Smooth muscle cell (in vitro differentiated cells): ENCODE results near the gene DVL1. TPM values are rescaled to one million over a fixed set of nuclear protein-coding genes. Genes with fewer than 3 reads are reported as not detected.

Source experiments
- DNase-seq: peaks from one replicate; lab custom pipeline; 2025; ENCODE audit not compliant: unreplicated experiment; lab: John Stamatoyannopoulos, UW
- H2AFZ ChIP-seq: fragments of 200-600 bp; sonication (generic); 2 replicates; pipeline ENCODE4 v1.6.0; 2016; ENCODE audit warnings: antibody characterized with exemption, low read depth, mild to moderate bottlenecking
- H3F3A ChIP-seq: fragments of 200-600 bp; sonication (generic); 2 replicates; pipeline ENCODE4 v1.6.0; 2017; ENCODE audit warnings: antibody characterized with exemption, low read depth
- H3K27ac ChIP-seq: fragments of 200-600 bp; sonication (generic); 2 replicates; pipeline ENCODE4 v1.5.1; 2016; ENCODE audit warnings: low read depth, mild to moderate bottlenecking
- H3K27me3 ChIP-seq: fragments of 200-600 bp; sonication (generic); 2 replicates; pipeline ENCODE4 v1.6.1; 2016; ENCODE audit warnings: low read depth, mild to moderate bottlenecking
- H3K36me3 ChIP-seq: fragments of 200-600 bp; sonication (generic); 2 replicates; pipeline ENCODE4 v1.5.1; 2016; ENCODE audit warnings: low read depth
- H3K4me1 ChIP-seq: fragments of 200-600 bp; sonication (generic); 2 replicates; pipeline ENCODE4 v1.5.1; 2016; ENCODE audit warnings: low read depth
- H3K4me2 ChIP-seq: fragments of 200-600 bp; sonication (generic); 2 replicates; pipeline ENCODE4 v1.6.0; 2016; ENCODE audit warnings: mild to moderate bottlenecking
- H3K4me3 ChIP-seq: fragments of 200-600 bp; sonication (generic); 2 replicates; pipeline ENCODE4 v1.5.1; 2016; ENCODE audit warnings: mild to moderate bottlenecking
- H3K79me2 ChIP-seq: fragments of 200-600 bp; sonication (generic); 2 replicates; pipeline ENCODE4 v1.6.0; 2016; ENCODE audit warnings: low read depth, mild to moderate bottlenecking
- H3K9ac ChIP-seq: fragments of 200-600 bp; sonication (generic); 2 replicates; pipeline ENCODE4 v1.6.0; 2016; ENCODE audit warnings: low read depth
- H3K9me3 ChIP-seq: fragments of 200-600 bp; sonication (generic); replicated peaks from 2 replicates; pipeline ENCODE4 v1.5.1; 2016; ENCODE audit warnings: low read depth
- H4K20me1 ChIP-seq: fragments of 200-600 bp; sonication (generic); 2 replicates; pipeline ENCODE4 v1.6.0; 2016; ENCODE audit warnings: low read depth
- WGBS: methylation state at CpG from one replicate; pipeline ENCODE4 v1.1.7; 2016; ENCODE audit warnings: low lambda C conversion rate; 5-methylcytosine and 5-hydroxymethylcytosine counted together
- polyA plus RNA-seq: library from polyadenylated mRNA; unstranded; fragments of >200 nt; fragmentation: Nextera tagmentation; extraction: Ambion mirVana; gene quantifications from 2 replicates; pipeline ENCODE4 v1.2.1, GENCODE V29; 2016
- total RNA-seq: library from RNA; depleted of rRNA; stranded (reverse); fragments of >200 nt; gene quantifications from 2 replicates; pipeline ENCODE4 v1.2.3, GENCODE V29; 2014
- TF ChIP-seq, protein P1 (sequence below): fragments of 200-600 bp; sonication (generic); IDR thresholded peaks from 2 replicates; pipeline ENCODE4 v1.5.1; 2017; ENCODE audit warnings: borderline replicate concordance, mild to moderate bottlenecking, antibody characterized with exemption; ENCODE audit not compliant: insufficient read depth, poor library complexity, severe bottlenecking

The DVL1 gene
- total and polyA plus RNA-seq, 2 experiments from 2014 or later, result 28.5 to 28.7 TPM

DNA sequence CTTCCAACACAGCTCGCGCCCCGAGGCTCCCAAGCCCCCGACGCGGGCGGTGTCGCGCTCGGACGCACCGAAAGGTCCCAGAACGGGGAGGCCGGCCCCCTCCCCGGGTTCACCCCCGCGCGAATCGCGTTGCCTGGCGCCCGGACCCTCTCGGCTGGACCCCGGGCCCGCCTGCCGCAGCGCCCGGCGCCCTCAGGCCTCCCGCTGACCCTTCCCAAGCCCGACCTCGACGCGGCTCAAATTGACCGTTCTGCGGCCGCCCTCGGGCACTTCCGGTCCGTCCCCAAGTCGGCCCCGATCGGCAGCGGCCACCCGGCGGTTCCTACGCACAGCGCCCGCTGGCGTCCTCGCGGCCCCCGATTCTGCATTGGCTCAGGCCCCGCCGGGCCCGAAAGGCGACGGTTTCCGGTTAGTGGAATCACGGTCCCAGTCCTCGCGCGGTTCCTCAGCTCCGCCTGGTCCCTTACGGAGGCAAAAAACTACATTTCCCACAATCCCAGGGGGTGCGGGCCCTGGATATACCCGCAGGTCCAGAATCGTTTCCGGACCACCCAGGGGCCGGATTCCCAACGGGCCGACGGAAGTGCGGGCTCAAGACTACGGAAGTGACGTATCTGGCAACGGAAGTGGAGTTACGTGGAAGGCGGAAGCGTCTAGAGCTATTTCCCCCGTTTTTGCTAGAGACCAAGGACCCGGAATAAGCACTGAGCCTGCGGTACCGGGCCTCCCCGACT lies 25.9 kb upstream of the DVL1 start, which contains the start of gene AURKAIP1:
AURKAIP1 (minus strand) TSS at position 279 of the 734 bp plus-strand sequence. CDS start 451 bp downstream, outside the sequence.
- H3K79me2 ChIP-seq, result peaks cover 29% of the 10 kb centered on the region
- peak within 1 kb of the TSS; percentile 94 for H3K4me2 ChIP-seq
- H3K4me1 ChIP-seq, result peaks cover 12% of the 10 kb centered on the region
- WGBS, result under 1% methylated on average over 78 of the region's 85 CpGs
- TF ChIP-seq, protein P1, sequence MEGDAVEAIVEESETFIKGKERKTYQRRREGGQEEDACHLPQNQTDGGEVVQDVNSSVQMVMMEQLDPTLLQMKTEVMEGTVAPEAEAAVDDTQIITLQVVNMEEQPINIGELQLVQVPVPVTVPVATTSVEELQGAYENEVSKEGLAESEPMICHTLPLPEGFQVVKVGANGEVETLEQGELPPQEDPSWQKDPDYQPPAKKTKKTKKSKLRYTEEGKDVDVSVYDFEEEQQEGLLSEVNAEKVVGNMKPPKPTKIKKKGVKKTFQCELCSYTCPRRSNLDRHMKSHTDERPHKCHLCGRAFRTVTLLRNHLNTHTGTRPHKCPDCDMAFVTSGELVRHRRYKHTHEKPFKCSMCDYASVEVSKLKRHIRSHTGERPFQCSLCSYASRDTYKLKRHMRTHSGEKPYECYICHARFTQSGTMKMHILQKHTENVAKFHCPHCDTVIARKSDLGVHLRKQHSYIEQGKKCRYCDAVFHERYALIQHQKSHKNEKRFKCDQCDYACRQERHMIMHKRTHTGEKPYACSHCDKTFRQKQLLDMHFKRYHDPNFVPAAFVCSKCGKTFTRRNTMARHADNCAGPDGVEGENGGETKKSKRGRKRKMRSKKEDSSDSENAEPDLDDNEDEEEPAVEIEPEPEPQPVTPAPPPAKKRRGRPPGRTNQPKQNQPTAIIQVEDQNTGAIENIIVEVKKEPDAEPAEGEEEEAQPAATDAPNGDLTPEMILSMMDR, result peak; percentile 20
- peaks cover 13% of the 10 kb centered on the region for H3F3A ChIP-seq
- peak; percentile 91 for DNase-seq
- H3K4me3 ChIP-seq, result peak within 1 kb of the TSS; percentile 90
- H3K27ac ChIP-seq, result peak within 1 kb of the TSS; percentile 94
- no peaks in the 10 kb centered on the region for H3K36me3 ChIP-seq
- H3K9ac ChIP-seq, result peak within 1 kb of the TSS; percentile 98
- peak within 1 kb of the TSS; percentile 51 for H2AFZ ChIP-seq
- no peaks in the 10 kb centered on the region for H4K20me1 ChIP-seq
- no peaks in the 10 kb centered on the region for H3K27me3 ChIP-seq
- no peaks in the 10 kb centered on the region for H3K9me3 ChIP-seq

DNA sequence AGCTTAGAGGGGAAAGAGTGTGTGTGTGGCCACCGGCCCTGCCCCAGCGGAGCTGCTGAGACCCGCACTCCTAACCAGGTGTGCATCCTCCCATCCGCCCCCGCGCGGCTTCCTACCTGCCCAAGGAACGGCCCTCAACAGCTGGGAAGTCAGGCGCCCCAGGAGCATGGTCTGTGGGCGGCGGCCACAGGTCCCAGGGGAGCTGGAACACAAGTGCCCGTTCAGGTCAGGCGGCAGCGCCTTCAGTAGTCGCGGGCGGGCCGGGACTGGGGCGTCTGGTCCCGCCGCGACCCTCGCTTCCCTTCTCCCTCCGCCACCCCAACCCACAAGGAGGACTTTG lies 25.3 kb upstream of the DVL1 start:
- Histone ChIP-seq H3K79me2 (peaks cover 29% of the 10 kb centered on the region), H3F3A (peaks cover 13% of the 10 kb centered on the region)

DNA sequence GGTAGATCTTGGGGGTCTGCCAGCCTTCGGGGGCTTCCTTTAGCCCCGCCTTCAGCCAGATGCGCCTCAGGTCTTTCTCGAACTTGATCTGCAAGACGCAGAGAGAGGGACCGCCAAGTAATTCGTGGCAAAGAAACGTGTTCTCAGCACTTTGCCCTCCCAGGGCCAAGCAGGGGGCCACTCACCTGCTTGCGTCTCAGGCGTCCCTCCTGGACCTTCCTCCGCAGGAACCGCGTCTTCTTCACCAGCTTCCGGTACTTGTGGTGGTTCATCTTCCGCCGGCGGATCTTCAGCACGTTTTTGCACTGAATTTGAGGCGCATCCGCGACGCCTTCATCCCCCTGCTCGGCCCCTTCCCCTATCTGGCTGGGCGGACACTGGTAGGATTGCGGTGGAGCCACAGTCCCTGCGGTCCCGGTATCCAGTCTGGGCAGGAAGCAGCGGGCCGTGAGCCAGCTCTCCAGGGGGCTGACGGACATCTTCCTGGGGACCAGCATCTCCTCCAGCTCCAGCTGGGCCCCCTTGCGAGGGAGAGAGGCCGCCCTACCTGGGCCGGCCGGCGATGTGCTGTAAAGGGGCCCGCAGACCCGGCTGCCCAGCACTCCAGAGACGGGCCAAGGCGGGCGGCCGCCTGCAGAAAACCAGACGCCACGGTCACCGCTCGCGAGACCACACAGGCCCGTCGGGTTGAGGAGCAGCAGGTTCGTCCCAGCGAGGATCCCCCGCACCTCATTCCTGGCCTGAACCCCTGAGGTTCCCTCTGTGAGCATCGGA lies 24.8 kb upstream of the DVL1 start:
- Histone ChIP-seq H3K4me3 (peak overlapping the region; percentile 90), H3K9ac (peak overlapping the region; percentile 98), H3K79me2 (peaks cover 29% of the 10 kb centered on the region), H4K20me1 (no peaks in the 10 kb centered on the region), H3K4me1 (peaks cover 12% of the 10 kb centered on the region), H3K27ac (peak overlapping the region; percentile 83), H3F3A (peaks cover 13% of the 10 kb centered on the region), H2AFZ (no peak overlapping the region), H3K4me2 (peak overlapping the region; percentile 94), H3K27me3 (no peaks in the 10 kb centered on the region), H3K36me3 (no peaks in the 10 kb centered on the region), H3K9me3 (no peaks in the 10 kb centered on the region)
- WGBS, result 61% methylated on average over 52 of the region's 52 CpGs
- TF ChIP-seq, protein P1, result no peak
- no peak for DNase-seq

More for the DNA sequence above, 25.3 kb upstream of the DVL1 start:
- Histone ChIP-seq H2AFZ (no peak overlapping the region), H3K4me3 (peak overlapping the region; percentile 90), H4K20me1 (no peaks in the 10 kb centered on the region), H3K9me3 (no peaks in the 10 kb centered on the region), H3K27me3 (no peaks in the 10 kb centered on the region), H3K4me1 (peaks cover 12% of the 10 kb centered on the region), H3K27ac (peak overlapping the region; percentile 83), H3K9ac (peak overlapping the region; percentile 98), H3K4me2 (peak overlapping the region; percentile 94), H3K36me3 (no peaks in the 10 kb centered on the region)
- TF ChIP-seq, protein P1, result no peak
- no peak for DNase-seq
- 7% methylated on average over 12 of the region's 24 CpGs for WGBS
